Endothelial cell of umbilical vein (primary cell): Measurements from ENCODE around the gene TTN. TPM values are rescaled to one million over a fixed set of nuclear protein-coding genes. Genes with fewer than 3 reads are reported as not detected.

Experiments
- BruUV-seq: library from RNA; stranded (reverse); fragments of 400-500 nt; replicated peaks from 2 replicates; lab custom pipeline; 2021; lab: Mats Ljungman, UMichigan
- CTCF ChIA-PET: fragments of 300-600, 350-600 bp; sonication (Branson Sonifier 250); formaldehyde crosslinking; loops from one replicate; lab custom pipeline; 2021; ENCODE audit warnings: antibody characterized with exemption, inconsistent platforms; lab: Charles Lee
- POLR2A ChIA-PET: fragments of 300-600, 350-600 bp; sonication (Branson Sonifier 250); formaldehyde crosslinking; loops from one replicate; lab custom pipeline; 2021; ENCODE audit warnings: antibody characterized with exemption, inconsistent platforms; lab: Charles Lee
- DNase-seq: peaks from one replicate; pipeline ENCODE4 v3.0.0-alpha.2; 2011; ENCODE audit warnings: low read depth, low spot score
- FAIRE-seq: peaks from 2 replicates; lab custom pipeline; 2011; peaks lifted over from hg19 to GRCh38; lab: Jason Lieb, UNC
- H2AFZ ChIP-seq: 2 replicates; pipeline ENCODE4 v1.6.0; 2012; ENCODE audit warnings: low read depth, low read length, control low read depth, inconsistent platforms
- H3K27ac ChIP-seq: 2 replicates; pipeline ENCODE4 v1.5.1; 2011; ENCODE audit warnings: low read depth, mild to moderate bottlenecking, control low read depth, low read length, moderate library complexity; ENCODE audit not compliant: insufficient read depth
- H3K27me3 ChIP-seq, 2 experiments: 2 replicates each; pipeline versions ENCODE4 v1.6.0 to v1.6.1; 2011; ENCODE audit warnings: low read length in 2 of 2, mixed read lengths in 1 of 2; ENCODE audit not compliant: control insufficient read depth in 2 of 2, insufficient read depth in 2 of 2
- H3K36me3 ChIP-seq, 2 experiments: 2 replicates in 1 of 2; 3 replicates in 1 of 2; pipeline ENCODE4 v1.5.1; 2011; ENCODE audit warnings: low read length in 2 of 2, mild to moderate bottlenecking in 1 of 2, moderate library complexity in 1 of 2; ENCODE audit not compliant: control insufficient read depth in 2 of 2, insufficient read depth in 2 of 2; ENCODE audit errors: extremely low read depth in 1 of 2
- H3K4me1 ChIP-seq: 3 replicates; pipeline ENCODE4 v1.5.1; 2011; ENCODE audit warnings: mild to moderate bottlenecking, low read length; ENCODE audit not compliant: control insufficient read depth, insufficient read depth; ENCODE audit errors: extremely low read depth
- H3K4me2 ChIP-seq: 2 replicates; pipeline ENCODE4 v1.6.1; 2011; ENCODE audit warnings: low read length, control low read depth, mixed read lengths; ENCODE audit not compliant: insufficient read depth
- H3K4me3 ChIP-seq, 3 experiments: fragments of 200-600 bp in 1 of 3; sonication (generic), shearing (Covaris generic) in 1 of 3; replicated peaks in 1 of 3; 2 replicates each; pipeline ENCODE4 v1.5.1; 2011 to 2016; ENCODE audit warnings: control low read depth in 3 of 3, low read length in 3 of 3, mild to moderate bottlenecking in 2 of 3, inconsistent platforms in 1 of 3, low read depth in 1 of 3, moderate library complexity in 1 of 3; ENCODE audit not compliant: insufficient read depth in 1 of 3
- H3K79me2 ChIP-seq: 2 replicates; pipeline ENCODE4 v1.6.0; 2012; ENCODE audit warnings: low read length, inconsistent platforms; ENCODE audit not compliant: control insufficient read depth, insufficient read depth
- H3K9ac ChIP-seq: replicated peaks from 2 replicates; pipeline ENCODE3; 2011; ENCODE audit warnings: low read length, control low read depth; ENCODE audit not compliant: insufficient read depth; ENCODE audit errors: extremely low read depth
- H3K9me1 ChIP-seq: replicated peaks from 3 replicates; pipeline ENCODE4 v1.6.0; 2011; ENCODE audit warnings: mild to moderate bottlenecking, low read length; ENCODE audit not compliant: control insufficient read depth, insufficient read depth; ENCODE audit errors: extremely low read depth
- H3K9me3 ChIP-seq: replicated peaks from 2 replicates; pipeline ENCODE4 v1.5.1; 2012; ENCODE audit warnings: low read length, inconsistent platforms; ENCODE audit not compliant: control insufficient read depth, insufficient read depth
- H4K20me1 ChIP-seq: replicated peaks from 2 replicates; pipeline ENCODE3; 2011; ENCODE audit warnings: mild to moderate bottlenecking, low read length; ENCODE audit not compliant: control insufficient read depth, insufficient read depth; ENCODE audit errors: extremely low read depth
- EZH2 ChIP-seq: IDR thresholded peaks from 2 replicates; pipeline ENCODE4 v1.6.1; 2012; ENCODE audit warnings: borderline replicate concordance, low read depth, mild to moderate bottlenecking, moderate library complexity, low read length, inconsistent platforms; ENCODE audit not compliant: severe bottlenecking
- FOS ChIP-seq: IDR thresholded peaks from 2 replicates; pipeline ENCODE4 v1.6.1; 2011; ENCODE audit warnings: mild to moderate bottlenecking, low read length, moderate library complexity, borderline replicate concordance; ENCODE audit not compliant: insufficient read depth
- GATA2 ChIP-seq: IDR thresholded peaks from 2 replicates; pipeline ENCODE4 v1.7.0; 2011; ENCODE audit warnings: low read depth, mild to moderate bottlenecking, moderate library complexity, mixed read lengths, low read length; ENCODE audit not compliant: insufficient read length, insufficient read depth
- JUN ChIP-seq: IDR thresholded peaks from 2 replicates; pipeline ENCODE4 v1.6.1; 2011; ENCODE audit warnings: borderline replicate concordance, low read depth; ENCODE audit not compliant: insufficient read length, insufficient read depth
- MYC ChIP-seq: IDR thresholded peaks from one replicate; pipeline ENCODE4 v1.6.1; 2011; ENCODE audit warnings: mild to moderate bottlenecking, low read depth, low read length
- POLR2A ChIP-seq: IDR thresholded peaks from 2 replicates; pipeline ENCODE4 v1.6.1; 2012; ENCODE audit warnings: low read depth, mild to moderate bottlenecking, control low read depth, low read length
- POLR2AphosphoS5 ChIP-seq: IDR thresholded peaks from 2 replicates; pipeline ENCODE4 v1.6.1; 2012; ENCODE audit warnings: low read depth, mild to moderate bottlenecking, control low read depth, low read length, moderate library complexity; ENCODE audit not compliant: insufficient read depth
- dilution Hi-C: fragments of 300-500 bp; cut with MboI; formaldehyde crosslinking; loops from one replicate; pipeline ENCODE4 v1.15.0; 2019; ENCODE audit warnings: low sequenced_read_pairs; ENCODE audit not compliant: extremely low pct_ligation_motif_present
- intact Hi-C: fragments of 100-400 bp; cut with micrococcal nuclease; formaldehyde crosslinking; loops from one replicate; pipeline ENCODE4 v1.10.0; 2022
- polyA plus RNA-seq, 4 experiments: library from polyadenylated mRNA; depleted of rRNA in 3 of 4; stranded (reverse) in 3 of 4; unstranded in 1 of 4; fragments of >200 nt; gene quantifications; 2 replicates each; pipeline versions ENCODE4 v1.2.1 to v1.2.3, GENCODE V29; 2011 to 2012; ENCODE audit warnings: missing spikeins in 1 of 4
- total RNA-seq: library from RNA; stranded (reverse); gene quantifications from 2 replicates; pipeline ENCODE4 v1.2.3, GENCODE V29; 2021
- TF ChIP-seq, protein P1 (sequence below), 2 donors: IDR thresholded peaks; 1 replicate in 1 of 2; 2 replicates in 1 of 2; pipeline ENCODE4 v1.5.1; 2011; ENCODE audit warnings: low read length in 2 of 2, mild to moderate bottlenecking in 2 of 2, moderate library complexity in 2 of 2, control low read depth in 1 of 2, inconsistent platforms in 1 of 2, low read depth in 1 of 2; ENCODE audit not compliant: insufficient read depth in 1 of 2; ENCODE audit errors: extremely low read depth in 1 of 2
- TF ChIP-seq, protein P2 (sequence below): IDR thresholded peaks from 2 replicates; pipeline ENCODE4 v1.6.1; 2011; ENCODE audit not compliant: insufficient read depth, insufficient read length

TTN gene
- total and polyA plus RNA-seq, 2 donors (not counting 3 experiments of a cell fraction or from before 2014, with no cell fraction given), result 0.11 to 0.49 TPM

DNA sequence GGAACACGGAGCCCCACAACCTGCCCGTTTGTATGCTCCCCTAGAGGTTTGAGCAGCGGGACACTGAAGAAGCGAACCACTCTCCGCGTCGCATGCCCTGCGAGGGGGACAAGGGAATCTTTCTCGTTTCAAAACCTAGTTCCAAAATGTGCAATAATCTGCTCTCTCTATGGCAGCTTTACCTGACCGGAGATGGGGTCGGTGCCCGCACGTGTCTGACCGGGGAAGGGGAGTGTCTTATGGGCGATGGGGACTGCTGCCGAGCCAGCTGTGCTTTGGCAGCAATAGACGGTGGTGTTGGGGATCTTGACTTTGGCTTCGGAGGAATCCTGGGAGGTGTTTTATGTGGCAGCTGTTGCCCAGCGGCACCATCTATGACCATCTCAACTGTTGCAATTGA is 7.9 kb downstream of the TTN start:
- Histone ChIP-seq H2AFZ (no peak overlapping the region), H3K9me1 (no peaks in the 10 kb centered on the region), H3K9ac (no peak overlapping the region), H3K4me3 (no peak overlapping the region), H4K20me1 (no peaks in the 10 kb centered on the region), H3K36me3 (no peaks in the 10 kb centered on the region), H3K27ac (no peak overlapping the region), H3K79me2 (no peaks in the 10 kb centered on the region), H3K4me1 (no peaks in the 10 kb centered on the region), H3K9me3 (no peaks in the 10 kb centered on the region), H3K4me2 (no peak overlapping the region), H3K27me3 (no peaks in the 10 kb centered on the region)
- FAIRE-seq, result no peak
- intact Hi-C loops, result loop anchor here (5.0 kb wide), 1 partner anchor 418 kb away; no protein-coding TSS in a partner anchor
- ChIA-PET CTCF (interaction anchor here (1.4 to 5.9 kb wide), 3 partner anchors 92 to 112 kb away, joined by 4 to 94 read pairs (median 6); no protein-coding TSS in a partner anchor), POLR2A (no interaction called here)
- no peak for DNase-seq
- TF ChIP-seq FOS (no peak), JUN (no peak), POLR2AphosphoS5 (no peak), GATA2 (no peak), POLR2A (no peak), MYC (no peak), EZH2 (no peak)
- TF ChIP-seq, protein P1, sequence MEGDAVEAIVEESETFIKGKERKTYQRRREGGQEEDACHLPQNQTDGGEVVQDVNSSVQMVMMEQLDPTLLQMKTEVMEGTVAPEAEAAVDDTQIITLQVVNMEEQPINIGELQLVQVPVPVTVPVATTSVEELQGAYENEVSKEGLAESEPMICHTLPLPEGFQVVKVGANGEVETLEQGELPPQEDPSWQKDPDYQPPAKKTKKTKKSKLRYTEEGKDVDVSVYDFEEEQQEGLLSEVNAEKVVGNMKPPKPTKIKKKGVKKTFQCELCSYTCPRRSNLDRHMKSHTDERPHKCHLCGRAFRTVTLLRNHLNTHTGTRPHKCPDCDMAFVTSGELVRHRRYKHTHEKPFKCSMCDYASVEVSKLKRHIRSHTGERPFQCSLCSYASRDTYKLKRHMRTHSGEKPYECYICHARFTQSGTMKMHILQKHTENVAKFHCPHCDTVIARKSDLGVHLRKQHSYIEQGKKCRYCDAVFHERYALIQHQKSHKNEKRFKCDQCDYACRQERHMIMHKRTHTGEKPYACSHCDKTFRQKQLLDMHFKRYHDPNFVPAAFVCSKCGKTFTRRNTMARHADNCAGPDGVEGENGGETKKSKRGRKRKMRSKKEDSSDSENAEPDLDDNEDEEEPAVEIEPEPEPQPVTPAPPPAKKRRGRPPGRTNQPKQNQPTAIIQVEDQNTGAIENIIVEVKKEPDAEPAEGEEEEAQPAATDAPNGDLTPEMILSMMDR (IDR thresholded peaks at IDR 0.05; ENCODE audit: extremely low read depth in 1 of 2, insufficient read depth in 1 of 2, low read depth in 1 of 2, low read length in 2 of 2), result no peak
- TF ChIP-seq, protein P2, sequence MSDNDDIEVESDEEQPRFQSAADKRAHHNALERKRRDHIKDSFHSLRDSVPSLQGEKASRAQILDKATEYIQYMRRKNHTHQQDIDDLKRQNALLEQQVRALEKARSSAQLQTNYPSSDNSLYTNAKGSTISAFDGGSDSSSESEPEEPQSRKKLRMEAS, result no peak
- dilution Hi-C loops, result no loop called here
- no TSS peak for BruUV-seq
